Mucosa of stomach (tissue), 1 donor: ENCODE data around the gene MYD88.
"Not testable (repeated sequence)": the region's sequence is repeated elsewhere in the genome, so short reads cannot be mapped to it uniquely, and the experiment has no call there.

Source experiments
- H3K27me3 ChIP-seq: one replicate; pipeline ENCODE4 v1.7.0; 2013; ENCODE audit warnings: mild to moderate bottlenecking, low read length; ENCODE audit not compliant: control insufficient read depth, insufficient read depth
- H3K36me3 ChIP-seq: one replicate; pipeline ENCODE4 v1.7.0; 2013; ENCODE audit warnings: low read length; ENCODE audit not compliant: control insufficient read depth, insufficient read depth
- H3K4me1 ChIP-seq: one replicate; pipeline ENCODE4 v1.7.0; 2013; ENCODE audit warnings: mild to moderate bottlenecking, low read length; ENCODE audit not compliant: control insufficient read depth, insufficient read depth
- H3K4me3 ChIP-seq: one replicate; pipeline ENCODE4 v1.7.0; 2013; ENCODE audit warnings: low read length
- H3K9ac ChIP-seq: one replicate; pipeline ENCODE4 v1.7.0; 2013; ENCODE audit warnings: mild to moderate bottlenecking, low read length, moderate library complexity
- H3K9me3 ChIP-seq: one replicate; pipeline ENCODE4 v1.7.0; 2013; ENCODE audit warnings: mild to moderate bottlenecking, low read length, moderate library complexity; ENCODE audit not compliant: control insufficient read depth
- donor health status: Pancreatic carcinoma.

MYD88 gene

GRCh38 chr3:38133557-38134405, 4.7 kb upstream of the MYD88 start:
- H3K9me3 ChIP-seq, result no peaks in the 10 kb centered on the region
- H3K9ac ChIP-seq, result no peak overlapping the region
- H3K4me1 ChIP-seq, result peaks cover 37% of the 10 kb centered on the region
- no peak overlapping the region for H3K4me3 ChIP-seq
- H3K27me3 ChIP-seq, result no peaks in the 10 kb centered on the region
- H3K36me3 ChIP-seq, result peaks cover 31% of the 10 kb centered on the region

GRCh38 chr3:38134517-38135143, 3.8 kb upstream of the MYD88 start:
- not testable (repeated sequence) for H3K27me3 ChIP-seq, H3K4me3 ChIP-seq, H3K9me3 ChIP-seq, H3K9ac ChIP-seq
- Histone ChIP-seq H3K36me3 (peaks cover 27% of the 10 kb centered on the region), H3K4me1 (peaks cover 41% of the 10 kb centered on the region)

GRCh38 chr3:38135621-38136277, 2.7 kb upstream of the MYD88 start:
- H3K4me1 ChIP-seq, result peaks cover 52% of the 10 kb centered on the region
- not testable (repeated sequence) for H3K9me3 ChIP-seq, H3K27me3 ChIP-seq
- peak overlapping the region; percentile 85 for H3K4me3 ChIP-seq
- H3K9ac ChIP-seq, result peak overlapping the region; percentile 80
- H3K36me3 ChIP-seq, result peaks cover 24% of the 10 kb centered on the region

DNA sequence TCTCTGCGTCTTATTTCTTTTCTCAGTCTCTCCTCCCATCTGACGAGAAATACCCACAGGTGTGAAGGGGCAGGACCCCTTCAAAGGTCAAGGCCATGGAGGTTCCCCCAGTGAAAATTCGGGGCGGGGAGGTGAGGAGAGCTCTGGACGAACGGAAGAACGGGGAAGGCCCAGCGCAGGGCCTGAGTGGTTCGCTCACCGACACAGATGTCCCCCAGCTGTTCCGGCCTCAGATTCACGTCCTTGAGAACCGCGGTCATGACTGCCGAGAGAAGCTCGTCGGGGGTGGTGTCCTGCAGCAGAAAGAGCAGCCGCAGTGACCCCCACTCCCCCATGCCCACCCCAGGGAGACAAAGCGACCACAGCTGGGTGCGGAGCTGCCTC, 2.1 kb upstream of the MYD88 start:
- H3K36me3 ChIP-seq, result peaks cover 18% of the 10 kb centered on the region
- H3K4me3 ChIP-seq, result peak overlapping the region; percentile 85
- H3K27me3 ChIP-seq, result no peaks in the 10 kb centered on the region
- H3K9ac ChIP-seq, result peak overlapping the region; percentile 80
- H3K9me3 ChIP-seq, result no peaks in the 10 kb centered on the region
- peaks cover 52% of the 10 kb centered on the region for H3K4me1 ChIP-seq

DNA sequence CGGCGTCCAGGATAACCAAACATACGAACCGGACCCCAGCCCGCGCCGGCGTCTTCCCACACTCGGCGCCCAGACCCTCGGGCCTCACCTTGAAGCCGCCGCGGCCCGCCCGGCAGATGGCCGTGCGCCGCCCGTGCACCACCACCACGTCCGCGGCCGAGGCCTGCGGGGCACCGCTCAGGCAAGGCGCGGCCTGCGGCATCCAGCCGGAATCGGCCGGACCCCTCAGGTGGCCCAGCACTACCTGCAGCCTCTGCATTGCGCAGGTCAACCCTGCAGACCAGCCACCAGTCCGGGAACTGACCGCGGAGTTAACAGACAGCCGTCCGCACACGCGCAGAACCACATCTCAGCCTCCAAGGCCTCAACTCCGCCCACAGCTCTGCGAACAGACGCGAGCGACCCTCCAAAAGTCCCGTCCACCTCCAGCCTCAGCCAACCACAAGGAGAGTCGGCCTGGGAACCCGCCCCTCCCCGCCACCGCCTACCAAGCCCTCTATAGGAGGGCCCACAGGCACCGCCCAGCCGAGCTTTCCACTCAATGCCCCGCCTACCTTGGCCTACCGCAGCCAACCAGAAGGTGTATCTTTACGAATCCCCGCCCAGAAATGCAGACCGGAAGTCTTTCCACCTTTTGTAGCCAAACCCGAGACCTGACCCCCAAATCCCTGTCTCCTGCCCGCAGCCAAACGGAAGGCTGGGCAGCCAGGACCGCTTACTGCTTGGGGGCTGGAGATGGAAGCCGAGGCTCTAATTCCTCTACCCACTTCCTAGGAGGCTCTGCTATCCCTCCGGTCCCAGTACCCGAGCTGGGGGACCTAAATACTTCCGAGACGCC, 1.5 kb upstream of the MYD88 start, which contains the start of gene ACAA1:
Gene ACAA1 (minus strand): TSS at position 351 of the 838 bp plus-strand sequence. CDS start 92 bp downstream, at position 259.
- Histone ChIP-seq H3K9ac (peak within 1 kb of the TSS; percentile 89), H3K27me3 (no peaks in the 10 kb centered on the region), H3K36me3 (peaks cover 19% of the 10 kb centered on the region), H3K9me3 (no peaks in the 10 kb centered on the region), H3K4me1 (peaks cover 47% of the 10 kb centered on the region), H3K4me3 (peak within 1 kb of the TSS; percentile 85)

- peak overlapping the region; percentile 85 for H3K4me3 ChIP-seq
- peak overlapping the region; percentile 89 for H3K9ac ChIP-seq
- no peaks in the 10 kb centered on the region for H3K27me3 ChIP-seq
- H3K4me1 ChIP-seq, result peaks cover 39% of the 10 kb centered on the region
- H3K9me3 ChIP-seq, result no peaks in the 10 kb centered on the region
- peaks cover 14% of the 10 kb centered on the region for H3K36me3 ChIP-seq
Measured at GRCh38 chr3:38137615-38138348, 679 bp upstream of the MYD88 start.

DNA sequence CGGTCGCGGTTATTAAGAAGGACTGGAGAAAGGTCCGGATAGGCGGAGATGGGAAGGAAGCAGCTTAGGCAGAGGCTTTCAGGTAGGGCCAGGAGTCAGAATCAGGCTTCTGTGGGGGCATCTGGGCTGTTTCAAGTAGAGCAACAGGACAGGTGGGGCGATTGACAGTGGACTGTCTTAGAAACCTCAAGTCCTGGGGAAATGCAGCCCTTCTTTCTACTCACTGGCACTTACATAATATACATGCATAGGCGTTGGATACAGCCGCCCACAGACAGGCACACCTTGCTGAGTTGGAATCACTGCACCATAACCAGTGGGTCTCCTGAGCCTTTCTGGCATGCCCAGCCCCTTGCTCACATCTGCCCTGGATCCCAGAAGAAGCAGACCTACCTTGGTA, 730 bp downstream of the MYD88 start:
- H3K4me1 ChIP-seq, result peaks cover 25% of the 10 kb centered on the region
- H3K9ac ChIP-seq, result peak overlapping the region; percentile 89
- peaks cover 12% of the 10 kb centered on the region for H3K36me3 ChIP-seq
- H3K27me3 ChIP-seq, result no peaks in the 10 kb centered on the region
- H3K9me3 ChIP-seq, result no peaks in the 10 kb centered on the region
- H3K4me3 ChIP-seq, result peak overlapping the region; percentile 85

GRCh38 chr3:38139652-38140051, 1.2 kb downstream of the MYD88 start:
- Histone ChIP-seq H3K27me3 (no peaks in the 10 kb centered on the region), H3K9ac (peak overlapping the region; percentile 89), H3K4me3 (peak overlapping the region; percentile 85), H3K36me3 (peaks cover 12% of the 10 kb centered on the region), H3K4me1 (peaks cover 23% of the 10 kb centered on the region), H3K9me3 (no peaks in the 10 kb centered on the region)

DNA sequence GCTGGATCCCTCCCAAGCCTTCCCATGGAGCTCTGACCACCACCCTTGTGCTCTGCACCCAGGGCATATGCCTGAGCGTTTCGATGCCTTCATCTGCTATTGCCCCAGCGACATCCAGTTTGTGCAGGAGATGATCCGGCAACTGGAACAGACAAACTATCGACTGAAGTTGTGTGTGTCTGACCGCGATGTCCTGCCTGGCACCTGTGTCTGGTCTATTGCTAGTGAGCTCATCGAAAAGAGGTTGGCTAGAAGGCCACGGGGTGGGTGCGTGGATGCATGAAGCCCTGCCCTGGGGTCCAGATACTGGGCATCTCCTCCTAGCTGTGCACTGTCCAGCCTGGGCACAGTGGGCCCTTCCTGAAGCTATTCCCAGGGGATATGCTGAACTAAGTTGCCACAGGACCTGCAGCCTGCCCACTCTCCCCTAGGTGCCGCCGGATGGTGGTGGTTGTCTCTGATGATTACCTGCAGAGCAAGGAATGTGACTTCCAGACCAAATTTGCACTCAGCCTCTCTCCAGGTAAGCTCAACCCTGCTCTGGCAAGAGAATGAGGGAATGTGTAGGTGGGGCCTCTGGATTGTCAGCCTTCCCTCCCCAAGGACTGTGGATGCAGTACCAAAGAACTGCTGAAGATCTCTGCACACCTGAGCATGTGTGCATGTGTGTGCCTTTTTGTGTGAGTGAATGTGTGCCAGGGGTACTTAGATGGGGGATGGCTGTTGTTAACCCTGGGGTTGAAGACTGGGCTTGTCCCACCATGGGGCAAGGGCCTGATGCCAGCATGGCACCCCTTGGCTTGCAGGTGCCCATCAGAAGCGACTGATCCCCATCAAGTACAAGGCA, 2.1 kb downstream of the MYD88 start:
- Histone ChIP-seq H3K4me3 (no peak overlapping the region), H3K27me3 (no peaks in the 10 kb centered on the region), H3K36me3 (peaks cover 12% of the 10 kb centered on the region), H3K9me3 (no peaks in the 10 kb centered on the region), H3K9ac (peak overlapping the region; percentile 89), H3K4me1 (peaks cover 23% of the 10 kb centered on the region)

GRCh38 chr3:38141173-38141951, 2.9 kb downstream of the MYD88 start:
- no peak overlapping the region for H3K9ac ChIP-seq
- peaks cover 23% of the 10 kb centered on the region for H3K4me1 ChIP-seq
- peaks cover 12% of the 10 kb centered on the region for H3K36me3 ChIP-seq
- H3K27me3 ChIP-seq, result no peaks in the 10 kb centered on the region
- H3K9me3 ChIP-seq, result no peaks in the 10 kb centered on the region
- no peak overlapping the region for H3K4me3 ChIP-seq
